Tibial artery (tissue), 4 donors: ENCODE results near the gene NRXN3.

Experiments used
- DNase-seq, 2 donors: peaks; one replicate each; pipeline ENCODE4 v3.0.0-alpha.2; 2019
- H3K27ac ChIP-seq, 2 donors: fragments of 200-600 bp; sonication (generic) in 1 of 2; 1 replicate in 1 of 2; 2 replicates in 1 of 2; pipeline ENCODE4 v1.5.1; 2018 to 2019; ENCODE audit warnings: mild to moderate bottlenecking in 1 of 2
- H3K27me3 ChIP-seq, 2 donors: fragments of 200-600 bp; sonication (generic) in 1 of 2; one replicate each; pipeline versions ENCODE4 v1.5.1 to v1.6.0; 2016 to 2019
- H3K36me3 ChIP-seq, 3 donors: fragments of 200-600 bp; sonication (generic) in 2 of 3; one replicate each; pipeline ENCODE4 v1.5.1; 2016 to 2019; ENCODE audit warnings: mild to moderate bottlenecking in 2 of 3
- H3K4me1 ChIP-seq, 4 donors: fragments of 200-600 bp; sonication (generic) in 2 of 4; 1 replicate in 3 of 4; 2 replicates in 1 of 4; pipeline ENCODE4 v1.5.1; 2016 to 2019
- H3K4me3 ChIP-seq, 2 donors: fragments of 200-600 bp; sonication (generic) in 1 of 2; 1 replicate in 1 of 2; 2 replicates in 1 of 2; pipeline ENCODE4 v1.5.1; 2018 to 2019; ENCODE audit warnings: mild to moderate bottlenecking in 2 of 2
- H3K9me3 ChIP-seq, 3 donors: fragments of 200-600 bp; sonication (generic) in 1 of 3; one replicate each; pipeline ENCODE4 v1.5.1; 2016 to 2019
- intact Hi-C: fragments of 100-400 bp; cut with DNase I; formaldehyde crosslinking; loops from one replicate; pipeline ENCODE4 v1.15.0; 2023; ENCODE audit warnings: low total_unique reads
- TF ChIP-seq, protein P1 (sequence below), 2 experiments: fragments of 200-600 bp in 1 of 2; fragments of 450-650 bp in 1 of 2; IDR thresholded peaks; one replicate each; pipeline ENCODE4 v1.5.1; 2017 to 2019; ENCODE audit warnings: antibody characterized with exemption in 2 of 2, mild to moderate bottlenecking in 1 of 2, moderate library complexity in 1 of 2

NRXN3 gene

DNA sequence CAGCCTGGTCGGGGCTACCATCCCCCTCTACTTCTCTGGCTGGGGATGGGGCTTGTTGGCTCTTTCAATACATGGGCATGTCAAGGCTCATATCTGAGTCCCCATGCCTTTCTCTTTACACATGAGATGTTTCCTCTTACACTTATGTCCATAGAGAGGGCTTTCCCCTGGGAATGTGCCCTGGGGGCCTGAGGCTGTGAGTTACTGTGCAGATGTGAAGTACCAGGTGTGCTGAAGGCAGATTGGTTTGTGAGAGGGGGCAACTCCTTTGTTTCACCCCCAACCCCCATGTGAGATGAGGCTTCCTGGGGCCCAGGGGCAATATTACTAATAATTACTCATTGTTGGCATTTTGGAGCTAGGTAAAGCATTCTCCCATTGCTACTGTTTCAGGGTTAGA, 32.8 kb downstream of the NRXN3 start:
- no peak overlapping the region for H3K4me3 ChIP-seq
- no peaks in the 10 kb centered on the region for H3K9me3 ChIP-seq
- no peaks in the 10 kb centered on the region for H3K4me1 ChIP-seq
- H3K27me3 ChIP-seq = no peaks in the 10 kb centered on the region
- TF ChIP-seq, protein P1, sequence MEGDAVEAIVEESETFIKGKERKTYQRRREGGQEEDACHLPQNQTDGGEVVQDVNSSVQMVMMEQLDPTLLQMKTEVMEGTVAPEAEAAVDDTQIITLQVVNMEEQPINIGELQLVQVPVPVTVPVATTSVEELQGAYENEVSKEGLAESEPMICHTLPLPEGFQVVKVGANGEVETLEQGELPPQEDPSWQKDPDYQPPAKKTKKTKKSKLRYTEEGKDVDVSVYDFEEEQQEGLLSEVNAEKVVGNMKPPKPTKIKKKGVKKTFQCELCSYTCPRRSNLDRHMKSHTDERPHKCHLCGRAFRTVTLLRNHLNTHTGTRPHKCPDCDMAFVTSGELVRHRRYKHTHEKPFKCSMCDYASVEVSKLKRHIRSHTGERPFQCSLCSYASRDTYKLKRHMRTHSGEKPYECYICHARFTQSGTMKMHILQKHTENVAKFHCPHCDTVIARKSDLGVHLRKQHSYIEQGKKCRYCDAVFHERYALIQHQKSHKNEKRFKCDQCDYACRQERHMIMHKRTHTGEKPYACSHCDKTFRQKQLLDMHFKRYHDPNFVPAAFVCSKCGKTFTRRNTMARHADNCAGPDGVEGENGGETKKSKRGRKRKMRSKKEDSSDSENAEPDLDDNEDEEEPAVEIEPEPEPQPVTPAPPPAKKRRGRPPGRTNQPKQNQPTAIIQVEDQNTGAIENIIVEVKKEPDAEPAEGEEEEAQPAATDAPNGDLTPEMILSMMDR (IDR thresholded peaks at IDR 0.05) = no peak
- no peaks in the 10 kb centered on the region for H3K36me3 ChIP-seq
- DNase-seq = no peak
- no peak overlapping the region for H3K27ac ChIP-seq
- intact Hi-C loops = no loop called here

DNA sequence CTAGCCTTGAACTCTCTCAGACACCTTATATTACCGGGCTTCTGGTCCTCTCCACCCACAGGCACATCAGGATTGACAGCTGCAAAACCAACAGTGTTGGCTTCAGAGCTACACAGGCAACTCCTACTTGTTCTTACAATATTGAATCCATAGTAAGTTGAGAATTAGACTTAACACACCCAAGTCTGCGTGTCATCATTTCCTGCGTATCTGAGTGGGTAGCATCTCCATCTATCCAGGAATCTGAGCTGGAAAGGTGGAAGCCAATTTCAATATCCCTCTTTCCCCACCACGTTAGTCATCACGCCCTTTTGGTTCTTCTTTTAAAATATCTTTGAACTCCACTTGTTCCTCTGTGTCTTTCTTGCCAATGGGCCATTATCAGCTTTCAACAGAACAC, 37.2 kb downstream of the NRXN3 start:
- no peaks in the 10 kb centered on the region for H3K36me3 ChIP-seq
- DNase-seq = no peak
- no peaks in the 10 kb centered on the region for H3K4me1 ChIP-seq
- intact Hi-C loops = no loop called here
- H3K27me3 ChIP-seq = no peaks in the 10 kb centered on the region
- no peak overlapping the region for H3K27ac ChIP-seq
- no peak overlapping the region for H3K4me3 ChIP-seq
- H3K9me3 ChIP-seq = peaks cover 0 to 16% (median 0%) of the 10 kb centered on the region in 3 donors
- TF ChIP-seq, protein P1 (IDR thresholded peaks at IDR 0.05) = no peak

DNA sequence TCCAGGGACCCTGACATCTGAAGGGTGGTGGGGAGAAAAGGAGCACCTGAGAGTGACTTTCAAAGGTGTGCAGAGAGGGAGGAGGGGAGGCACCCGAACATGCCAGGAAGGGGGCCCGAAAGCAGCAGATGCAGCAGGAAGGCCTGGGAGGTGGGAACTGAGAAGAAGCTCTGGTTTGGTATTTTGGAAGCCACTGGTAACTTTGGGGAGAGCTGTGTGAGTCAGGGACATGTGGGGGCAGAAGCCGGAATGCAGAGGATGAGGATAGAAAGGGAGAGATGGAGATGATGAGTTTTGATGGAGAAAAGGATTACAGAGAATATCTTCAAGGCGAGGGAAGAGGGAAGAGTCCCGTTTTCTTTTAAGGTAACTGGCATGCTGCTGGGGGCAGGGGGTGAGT, 50.1 kb downstream of the NRXN3 start:
- intact Hi-C loops = no loop called here

DNA sequence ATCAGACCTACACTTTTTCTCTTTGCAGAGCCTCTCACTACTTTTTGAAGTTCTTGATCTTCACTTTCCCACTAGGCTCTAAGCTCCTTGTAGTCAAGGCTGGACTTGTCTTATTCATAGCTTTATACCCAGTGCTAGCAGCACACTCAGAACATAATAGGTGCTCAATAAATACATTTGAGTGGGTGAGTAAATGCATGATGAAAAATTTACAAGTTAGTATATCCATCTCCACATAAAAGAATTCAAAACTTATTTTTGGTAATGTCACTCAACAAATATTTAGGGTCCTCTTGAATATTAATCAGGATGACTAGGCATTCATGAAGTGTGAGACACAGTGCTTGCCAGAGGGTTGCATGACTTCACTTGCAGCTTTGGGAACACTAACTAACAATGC, 52.6 kb downstream of the NRXN3 start:
- Histone ChIP-seq H3K36me3 (no peaks in the 10 kb centered on the region), H3K27ac (no peak overlapping the region), H3K9me3 (no peaks in the 10 kb centered on the region), H3K27me3 (no peaks in the 10 kb centered on the region), H3K4me3 (no peak overlapping the region), H3K4me1 (no peaks in the 10 kb centered on the region)
- no peak for DNase-seq
- intact Hi-C loops = no loop called here
- TF ChIP-seq, protein P1 (IDR thresholded peaks at IDR 0.05) = no peak

More for the DNA sequence above, 50.1 kb downstream of the NRXN3 start:
- no peak overlapping the region for H3K27ac ChIP-seq
- DNase-seq = no peak
- no peak overlapping the region for H3K4me3 ChIP-seq
- H3K4me1 ChIP-seq = no peaks in the 10 kb centered on the region
- H3K27me3 ChIP-seq = no peaks in the 10 kb centered on the region
- no peaks in the 10 kb centered on the region for H3K9me3 ChIP-seq
- TF ChIP-seq, protein P1 (IDR thresholded peaks at IDR 0.05) = no peak
- no peaks in the 10 kb centered on the region for H3K36me3 ChIP-seq

DNA sequence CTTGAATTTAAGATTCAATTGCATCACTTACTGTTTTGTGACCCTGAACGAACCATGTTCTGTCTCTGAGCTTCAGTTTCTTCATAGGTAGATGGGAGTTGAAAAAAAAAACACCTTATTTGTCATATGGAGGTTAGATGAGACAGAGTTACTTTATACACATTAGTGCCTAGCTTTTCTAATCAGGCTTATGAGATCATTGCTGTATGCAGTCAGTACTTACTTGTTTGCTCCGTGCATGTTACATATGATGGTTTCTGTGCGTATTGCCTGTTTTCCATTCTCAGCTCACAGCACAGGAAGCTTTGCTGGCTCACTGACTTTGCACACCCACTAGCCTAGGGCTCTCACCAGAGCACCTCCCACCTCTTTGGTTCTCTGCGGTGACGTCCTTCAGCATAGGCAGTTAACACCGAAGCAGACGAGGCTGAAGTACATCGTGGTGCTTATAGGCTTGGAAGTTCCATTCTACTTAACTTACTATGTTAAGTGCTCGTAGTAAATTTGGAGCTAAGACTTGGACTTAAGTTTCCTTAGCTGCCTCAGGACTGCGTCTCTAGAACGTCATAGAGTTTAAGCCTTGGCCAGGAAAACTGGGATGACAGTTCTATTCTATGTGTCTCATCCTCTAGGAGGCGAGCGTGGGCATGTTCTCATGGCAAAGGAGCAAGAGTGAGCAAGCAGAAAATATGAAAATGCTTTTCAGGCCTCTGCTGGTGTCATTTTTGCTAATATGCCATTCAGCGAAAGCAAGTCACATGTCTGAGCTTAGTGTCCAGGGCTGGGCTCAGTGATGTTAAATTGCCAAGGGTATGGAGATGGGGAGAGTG, 57.3 kb downstream of the NRXN3 start:
- no peaks in the 10 kb centered on the region for H3K4me1 ChIP-seq
- no peak overlapping the region for H3K27ac ChIP-seq
- no peak overlapping the region for H3K4me3 ChIP-seq
- no peaks in the 10 kb centered on the region for H3K27me3 ChIP-seq
- H3K36me3 ChIP-seq = no peaks in the 10 kb centered on the region
- TF ChIP-seq, protein P1 (IDR thresholded peaks at IDR 0.05) = no peak
- no peaks in the 10 kb centered on the region for H3K9me3 ChIP-seq
- intact Hi-C loops = no loop called here
- DNase-seq = no peak
